Neutrophil (primary cell): ENCODE data around the gene PIP4K2A.
"Not testable (repeated sequence)": the region's sequence is repeated elsewhere in the genome, so short reads cannot be mapped to it uniquely, and the experiment has no call there.

ENCODE experiments used
- H3K27ac ChIP-seq: fragments of 200-600 bp; sonication (generic); 2 replicates; pipeline ENCODE4 v1.5.1; 2016; ENCODE audit warnings: mild to moderate bottlenecking, moderate library complexity
- H3K27me3 ChIP-seq: fragments of 200-600 bp; sonication (generic); 2 replicates; pipeline ENCODE4 v1.6.0; 2016; ENCODE audit warnings: mild to moderate bottlenecking
- H3K36me3 ChIP-seq: fragments of 200-600 bp; sonication (generic); 2 replicates; pipeline ENCODE4 v1.5.1; 2017
- H3K4me1 ChIP-seq, 2 experiments: fragments of 200-600 bp in 1 of 2; sonication (generic) in 1 of 2; 1 replicate in 1 of 2; 2 replicates in 1 of 2; pipeline versions ENCODE4 v1.5.1 to v1.6.1; 2013 to 2016; ENCODE audit warnings: low read depth in 1 of 2, low read length in 1 of 2, mild to moderate bottlenecking in 1 of 2, moderate library complexity in 1 of 2; ENCODE audit not compliant: control insufficient read depth in 1 of 2, insufficient read depth in 1 of 2
- H3K4me3 ChIP-seq, 2 experiments: fragments of 200-600 bp in 1 of 2; sonication (generic) in 1 of 2; 1 replicate in 1 of 2; 2 replicates in 1 of 2; pipeline ENCODE4 v1.5.1; 2013 to 2016; ENCODE audit warnings: low read depth in 1 of 2, low read length in 1 of 2, mild to moderate bottlenecking in 1 of 2, moderate library complexity in 1 of 2
- H3K9me3 ChIP-seq: fragments of 200-600 bp; sonication (generic); 2 replicates; pipeline ENCODE4 v1.5.1; 2016
- CTCF ChIP-seq: fragments of 200-600 bp; sonication (generic); IDR thresholded peaks from 2 replicates; pipeline ENCODE4 v1.5.1; 2016; ENCODE audit warnings: antibody characterized with exemption

Gene PIP4K2A

GRCh38 chr10:22699976-22700375 is 14.4 kb downstream of the PIP4K2A start:
- Histone ChIP-seq H3K9me3 (no peaks in the 10 kb centered on the region), H3K27me3 (no peaks in the 10 kb centered on the region), H3K4me3 (no peak overlapping the region), H3K36me3 (no peaks in the 10 kb centered on the region), H3K27ac (no peak overlapping the region), H3K4me1 (peaks cover 8 to 12% of the 10 kb centered on the region in 2 experiments)
- no peak for TF ChIP-seq CTCF

- Histone ChIP-seq H3K9me3 (no peaks in the 10 kb centered on the region), H3K36me3 (no peaks in the 10 kb centered on the region), H3K4me3 (no peak overlapping the region), H3K27ac (no peak overlapping the region), H3K4me1 (peaks cover 8 to 9% of the 10 kb centered on the region in 2 experiments), H3K27me3 (no peaks in the 10 kb centered on the region)
- no peak for TF ChIP-seq CTCF
These were observed 15.4 kb downstream of the PIP4K2A start for GRCh38 chr10:22698941-22699440.

- no peak for TF ChIP-seq CTCF
- H3K27ac ChIP-seq = no peak overlapping the region
- H3K4me1 ChIP-seq = peaks cover 8 to 9% of the 10 kb centered on the region in 2 experiments
- no peaks in the 10 kb centered on the region for H3K36me3 ChIP-seq
- H3K4me3 ChIP-seq = no peak overlapping the region
- no peaks in the 10 kb centered on the region for H3K9me3 ChIP-seq
- H3K27me3 ChIP-seq = no peaks in the 10 kb centered on the region
These were observed 16.6 kb downstream of the PIP4K2A start for GRCh38 chr10:22697800-22698199.

DNA sequence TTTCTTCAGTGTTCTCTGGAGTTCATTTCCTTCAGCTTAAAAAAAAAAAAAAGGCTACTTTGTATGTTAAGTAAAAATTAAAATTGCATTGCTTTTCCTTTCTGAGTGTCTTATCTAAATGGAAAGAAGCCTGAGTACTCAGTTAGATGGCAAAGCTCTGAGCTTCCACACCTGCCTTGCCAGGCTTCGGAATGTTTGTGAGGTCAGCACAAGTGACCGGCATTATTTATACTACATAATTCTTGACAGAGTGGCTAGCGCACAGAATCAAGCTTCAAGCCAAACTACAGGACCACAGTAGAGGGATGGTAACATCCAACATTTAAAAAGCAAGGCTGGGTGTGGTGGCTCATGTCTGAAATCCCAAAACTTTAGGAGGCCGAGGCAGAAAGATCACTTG is 17.3 kb downstream of the PIP4K2A start:
- Histone ChIP-seq H3K27me3 (no peaks in the 10 kb centered on the region), H3K36me3 (no peaks in the 10 kb centered on the region), H3K27ac (no peak overlapping the region), H3K9me3 (no peaks in the 10 kb centered on the region), H3K4me1 (peaks cover 8 to 9% of the 10 kb centered on the region in 2 experiments), H3K4me3 (no peak overlapping the region)
- no peak for TF ChIP-seq CTCF

DNA sequence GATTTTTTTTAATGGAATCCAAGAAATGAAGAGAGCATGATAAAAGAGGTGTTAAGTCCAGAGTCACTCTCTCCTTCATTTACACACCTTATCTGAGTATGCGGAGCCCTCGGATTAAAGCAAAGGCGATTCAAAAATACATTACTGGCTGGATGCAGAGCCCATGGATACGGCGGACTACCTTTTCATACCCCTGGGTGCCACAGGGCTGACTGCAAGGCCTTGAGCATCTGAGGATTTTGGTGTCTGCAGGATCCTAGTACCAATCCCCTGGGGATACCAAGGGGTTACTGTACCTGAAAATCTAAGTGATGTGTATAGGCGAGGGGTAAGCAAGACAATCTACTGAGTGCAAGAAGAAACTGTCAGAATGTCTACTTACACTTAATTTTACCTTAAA is 20.5 kb downstream of the PIP4K2A start:
- Histone ChIP-seq H3K4me1 (peaks cover 12 to 13% of the 10 kb centered on the region in 2 experiments), H3K4me3 (no peak overlapping the region), H3K9me3 (no peaks in the 10 kb centered on the region), H3K27me3 (no peaks in the 10 kb centered on the region), H3K27ac (no peak overlapping the region), H3K36me3 (no peaks in the 10 kb centered on the region)
- TF ChIP-seq CTCF = no peak

DNA sequence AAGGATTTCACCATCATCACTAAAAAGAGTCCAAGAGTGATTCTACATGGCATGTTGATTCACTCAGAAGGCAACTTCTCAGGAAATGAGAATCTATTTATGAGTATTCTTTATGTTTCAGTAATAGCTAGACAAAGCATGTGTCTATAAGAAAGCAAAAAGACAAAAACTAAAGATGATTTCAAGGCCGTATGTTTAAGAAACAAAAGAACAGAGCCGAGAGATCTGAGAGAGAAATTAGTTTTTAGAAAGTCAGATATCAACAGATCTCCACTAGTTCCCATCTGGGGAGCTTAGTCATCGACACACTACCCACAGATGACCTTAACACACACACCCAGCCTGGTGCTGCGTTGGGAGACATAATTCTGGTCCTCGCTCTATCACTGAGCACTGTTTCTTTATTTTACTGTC is 21.0 kb downstream of the PIP4K2A start:
- H3K4me3 ChIP-seq = no peak overlapping the region
- H3K4me1 ChIP-seq = peaks cover 12 to 13% of the 10 kb centered on the region in 2 experiments
- no peaks in the 10 kb centered on the region for H3K36me3 ChIP-seq
- no peak for TF ChIP-seq CTCF
- no peaks in the 10 kb centered on the region for H3K9me3 ChIP-seq
- H3K27ac ChIP-seq = no peak overlapping the region
- no peaks in the 10 kb centered on the region for H3K27me3 ChIP-seq

- peak overlapping the region; percentile 59 for H3K27ac ChIP-seq
- not testable (repeated sequence) for H3K9me3 ChIP-seq, H3K27me3 ChIP-seq, H3K4me3 ChIP-seq, H3K36me3 ChIP-seq
- H3K4me1 ChIP-seq = peaks cover 12 to 13% of the 10 kb centered on the region in 2 experiments
These were observed 22.3 kb downstream of the PIP4K2A start for GRCh38 chr10:22692119-22692518.
